PFSK-1 (cell line): ENCODE data around the gene ZC3H8.

Experiments
- POLR2AphosphoS5 ChIP-seq: IDR thresholded peaks from 2 replicates; pipeline ENCODE4 v1.6.1; 2012; ENCODE audit warnings: low read depth, mild to moderate bottlenecking, control low read depth, low read length, moderate library complexity
- REST ChIP-seq, 2 experiments: IDR thresholded peaks; 2 replicates each; pipeline versions ENCODE4 v1.6.1 to v1.8.0; 2011 to 2012; ENCODE audit warnings: low read depth in 2 of 2, low read length in 2 of 2, control low read depth in 1 of 2, inconsistent platforms in 1 of 2, mild to moderate bottlenecking in 1 of 2, moderate library complexity in 1 of 2; ENCODE audit not compliant: insufficient read depth in 1 of 2
- SIN3A ChIP-seq: IDR thresholded peaks from 2 replicates; pipeline ENCODE4 v1.6.1; 2012; ENCODE audit warnings: mild to moderate bottlenecking, low read length, moderate library complexity, borderline replicate concordance; ENCODE audit not compliant: insufficient read depth
- TAF1 ChIP-seq: IDR thresholded peaks from 2 replicates; pipeline ENCODE4 v1.6.1; 2012; ENCODE audit warnings: low read length, control low read depth, borderline replicate concordance; ENCODE audit not compliant: insufficient read depth

DNA sequence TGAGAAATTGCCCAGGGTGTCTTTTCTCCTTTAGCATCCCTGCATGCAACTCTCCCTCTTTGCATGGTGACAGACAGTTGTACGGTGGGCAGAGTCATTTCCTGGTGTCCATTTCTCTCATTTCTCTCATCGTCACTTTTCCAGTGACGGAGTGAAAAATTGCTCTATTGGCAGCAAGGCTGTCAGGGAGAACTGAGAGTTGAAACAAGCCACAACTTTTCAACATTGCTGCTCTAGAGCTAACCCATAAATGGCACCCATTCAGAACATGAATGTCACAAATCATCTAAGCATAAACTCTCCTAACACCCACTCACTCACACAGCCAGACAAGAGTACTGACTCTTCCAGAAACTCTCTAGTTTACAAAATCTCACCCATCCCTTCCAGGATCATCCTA lies 55.7 kb downstream of the ZC3H8 start:
- no peak for TF ChIP-seq SIN3A
- no peak for TF ChIP-seq REST (IDR thresholded peaks at IDR 0.05; ENCODE audit: insufficient read depth in 1 of 2, low read depth in 2 of 2, low read length in 2 of 2)
- no peak for TF ChIP-seq TAF1
- no peak for TF ChIP-seq POLR2AphosphoS5
